PC-9 (cell line): ENCODE measurements around the gene BFSP1. TPM values are rescaled to one million over a fixed set of nuclear protein-coding genes. Genes with fewer than 3 reads are reported as not detected.

Source experiments
- BruUV-seq: library from RNA; stranded (reverse); fragments of 400-500 nt; replicated peaks from 2 replicates; lab custom pipeline; 2021; lab: Mats Ljungman, UMichigan
- CTCF ChIA-PET: fragments of 300-600 bp; sonication (Branson Sonifier 250); formaldehyde crosslinking; loops from one replicate; lab custom pipeline; 2022; ENCODE audit warnings: antibody characterized with exemption; lab: Charles Lee
- POLR2A ChIA-PET: fragments of 300-600 bp; sonication (Branson Sonifier 250); formaldehyde crosslinking; loops from one replicate; lab custom pipeline; 2022; ENCODE audit warnings: antibody characterized with exemption; ENCODE audit not compliant: unreplicated experiment; lab: Charles Lee
- DNase-seq, 2 experiments: peaks; one replicate each; pipeline versions ENCODE4 v3.0.0 to v3.0.0-alpha.2; 2015 to 2022; ENCODE audit warnings: mixed read lengths in 1 of 2
- H2AFZ ChIP-seq: fragments of 200-600 bp; sonication (generic); 2 replicates; pipeline ENCODE4 v1.8.1; 2017; ENCODE audit warnings: antibody characterized with exemption
- H3F3A ChIP-seq: fragments of 200-600 bp; sonication (generic); 2 replicates; pipeline ENCODE4 v1.8.1; 2017; ENCODE audit warnings: antibody characterized with exemption, mild to moderate bottlenecking, low read depth; ENCODE audit not compliant: insufficient read depth
- H3K27ac ChIP-seq: fragments of 200-600 bp; sonication (generic); 2 replicates; pipeline ENCODE4 v1.6.1; 2016; ENCODE audit warnings: mixed run types
- H3K27me3 ChIP-seq: fragments of 200-600 bp; sonication (generic); 2 replicates; pipeline ENCODE4 v1.6.1; 2016; ENCODE audit warnings: low read depth, mixed run types; ENCODE audit not compliant: insufficient read depth
- H3K36me3 ChIP-seq: fragments of 200-600 bp; sonication (generic); 2 replicates; pipeline ENCODE4 v1.6.1; 2016; ENCODE audit warnings: low read depth, mixed run types
- H3K4me1 ChIP-seq: fragments of 200-600 bp; sonication (generic); replicated peaks from 2 replicates; pipeline ENCODE4 v1.6.1; 2016; ENCODE audit warnings: mixed run types; ENCODE audit not compliant: insufficient read depth
- H3K4me2 ChIP-seq: fragments of 200-600 bp; sonication (generic); 2 replicates; pipeline ENCODE4 v1.6.1; 2017; ENCODE audit warnings: mixed run types
- H3K4me3 ChIP-seq: fragments of 200-600 bp; sonication (generic); 2 replicates; pipeline ENCODE4 v1.6.1; 2016; ENCODE audit warnings: mixed run types
- H3K79me2 ChIP-seq: fragments of 200-600 bp; sonication (generic); 2 replicates; pipeline ENCODE4 v1.6.1; 2017; ENCODE audit warnings: low read depth, mixed run types
- H3K9me2 ChIP-seq: fragments of 200-600 bp; sonication (generic); 2 replicates; pipeline ENCODE4 v1.8.1; 2017; ENCODE audit warnings: mild to moderate bottlenecking; ENCODE audit not compliant: insufficient read depth
- H3K9me3 ChIP-seq: fragments of 200-600 bp; sonication (generic); 2 replicates; pipeline ENCODE4 v1.8.1; 2016; ENCODE audit warnings: low read depth; ENCODE audit not compliant: insufficient read depth
- H4K20me1 ChIP-seq: fragments of 200-600 bp; sonication (generic); 2 replicates; pipeline ENCODE4 v1.8.1; 2017; ENCODE audit not compliant: insufficient read depth
- EZH2 ChIP-seq: fragments of 200-600 bp; sonication (generic); IDR thresholded peaks from 2 replicates; pipeline ENCODE4 v1.8.0; 2017; ENCODE audit warnings: antibody characterized with exemption, low read depth
- intact Hi-C: fragments of 100-400 bp; cut with micrococcal nuclease; formaldehyde crosslinking; loops from one replicate; pipeline ENCODE4 v1.10.0; 2022; ENCODE audit not compliant: unreplicated experiment
- total RNA-seq: library from RNA; stranded (reverse); gene quantifications from 2 replicates; pipeline ENCODE4 v1.2.3, GENCODE V29; 2021
- TF ChIP-seq, protein P1 (sequence below): fragments of 200-600 bp; sonication (generic); conservative IDR thresholded peaks from 2 replicates; pipeline ENCODE4 v1.6.1; 2017; ENCODE audit warnings: mixed run types, antibody characterized with exemption, mild to moderate bottlenecking, moderate library complexity

Gene BFSP1
- total RNA-seq, 1 experiment from 2014 or later: 13.8 TPM

GRCh38 chr20:17453592-17453991, 77.6 kb downstream of the BFSP1 start:
- no peaks in the 10 kb centered on the region for H3K9me2 ChIP-seq
- H3K79me2 ChIP-seq: no peaks in the 10 kb centered on the region
- H3K4me2 ChIP-seq: no peak overlapping the region
- no peak overlapping the region for H3K27ac ChIP-seq
- no peaks in the 10 kb centered on the region for H4K20me1 ChIP-seq
- BruUV-seq: no TSS peak
- no peak for TF ChIP-seq EZH2
- TF ChIP-seq, protein P1, sequence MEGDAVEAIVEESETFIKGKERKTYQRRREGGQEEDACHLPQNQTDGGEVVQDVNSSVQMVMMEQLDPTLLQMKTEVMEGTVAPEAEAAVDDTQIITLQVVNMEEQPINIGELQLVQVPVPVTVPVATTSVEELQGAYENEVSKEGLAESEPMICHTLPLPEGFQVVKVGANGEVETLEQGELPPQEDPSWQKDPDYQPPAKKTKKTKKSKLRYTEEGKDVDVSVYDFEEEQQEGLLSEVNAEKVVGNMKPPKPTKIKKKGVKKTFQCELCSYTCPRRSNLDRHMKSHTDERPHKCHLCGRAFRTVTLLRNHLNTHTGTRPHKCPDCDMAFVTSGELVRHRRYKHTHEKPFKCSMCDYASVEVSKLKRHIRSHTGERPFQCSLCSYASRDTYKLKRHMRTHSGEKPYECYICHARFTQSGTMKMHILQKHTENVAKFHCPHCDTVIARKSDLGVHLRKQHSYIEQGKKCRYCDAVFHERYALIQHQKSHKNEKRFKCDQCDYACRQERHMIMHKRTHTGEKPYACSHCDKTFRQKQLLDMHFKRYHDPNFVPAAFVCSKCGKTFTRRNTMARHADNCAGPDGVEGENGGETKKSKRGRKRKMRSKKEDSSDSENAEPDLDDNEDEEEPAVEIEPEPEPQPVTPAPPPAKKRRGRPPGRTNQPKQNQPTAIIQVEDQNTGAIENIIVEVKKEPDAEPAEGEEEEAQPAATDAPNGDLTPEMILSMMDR: no peak
- POLR2A ChIA-PET: no interaction called here
- intact Hi-C loops: no loop called here
- no peaks in the 10 kb centered on the region for H3K4me1 ChIP-seq
- CTCF ChIA-PET: no interaction called here
- peaks cover 80% of the 10 kb centered on the region for H3K27me3 ChIP-seq
- no peaks in the 10 kb centered on the region for H3K36me3 ChIP-seq
- no peaks in the 10 kb centered on the region for H3K9me3 ChIP-seq
- no peaks in the 10 kb centered on the region for H3F3A ChIP-seq
- no peak overlapping the region for H2AFZ ChIP-seq
- DNase-seq: no peak
- H3K4me3 ChIP-seq: no peak overlapping the region

- intact Hi-C loops: no loop called here
- no peaks in the 10 kb centered on the region for H3K79me2 ChIP-seq
- BruUV-seq: no TSS peak
- H3K4me1 ChIP-seq: no peaks in the 10 kb centered on the region
- H3K27me3 ChIP-seq: peaks cover 69% of the 10 kb centered on the region
- H2AFZ ChIP-seq: no peak overlapping the region
- no peaks in the 10 kb centered on the region for H4K20me1 ChIP-seq
- H3F3A ChIP-seq: no peaks in the 10 kb centered on the region
- no peaks in the 10 kb centered on the region for H3K9me3 ChIP-seq
- POLR2A ChIA-PET: interaction anchor here (0.6 kb wide), 1 partner anchor 858 kb away, joined by 12 read pairs; no protein-coding TSS in a partner anchor
- H3K9me2 ChIP-seq: no peaks in the 10 kb centered on the region
- CTCF ChIA-PET: no interaction called here
- H3K4me3 ChIP-seq: no peak overlapping the region
- H3K27ac ChIP-seq: no peak overlapping the region
- DNase-seq: no peak
- no peak for TF ChIP-seq EZH2
- TF ChIP-seq, protein P1: no peak
- H3K36me3 ChIP-seq: no peaks in the 10 kb centered on the region
- no peak overlapping the region for H3K4me2 ChIP-seq
Measured at GRCh38 chr20:17452441-17452840, 78.7 kb downstream of the BFSP1 start.

DNA sequence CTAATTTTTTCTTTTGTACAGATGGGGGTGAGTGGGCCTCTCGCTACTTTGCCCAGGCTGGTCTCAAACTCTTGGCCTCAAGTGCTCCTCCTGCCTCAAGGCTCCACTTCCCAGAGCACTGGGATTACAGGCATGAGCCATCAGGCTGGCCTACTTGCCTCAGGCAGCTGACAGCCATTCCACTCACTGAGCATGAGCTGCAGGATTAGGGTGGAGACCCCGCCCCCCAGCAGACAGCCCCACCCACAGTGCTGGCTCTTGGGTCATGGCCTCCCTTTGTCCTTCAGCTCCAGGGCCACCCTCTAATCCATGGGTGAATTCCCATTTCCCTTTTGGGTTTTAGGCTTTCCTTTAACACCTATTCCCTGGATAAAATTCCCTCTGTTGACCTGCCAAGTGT, 82.1 kb downstream of the BFSP1 start:
- Histone ChIP-seq H3K9me2 (no peaks in the 10 kb centered on the region), H3K36me3 (no peaks in the 10 kb centered on the region), H2AFZ (no peak overlapping the region), H3K4me2 (no peak overlapping the region), H3K27me3 (peaks cover 64% of the 10 kb centered on the region), H3K4me1 (no peaks in the 10 kb centered on the region), H3K79me2 (no peaks in the 10 kb centered on the region), H3K9me3 (no peaks in the 10 kb centered on the region), H3F3A (no peaks in the 10 kb centered on the region), H3K27ac (no peak overlapping the region), H3K4me3 (no peak overlapping the region), H4K20me1 (no peaks in the 10 kb centered on the region)
- CTCF ChIA-PET: no interaction called here
- intact Hi-C loops: no loop called here
- POLR2A ChIA-PET: no interaction called here
- DNase-seq: no peak
- no peak for TF ChIP-seq EZH2
- TF ChIP-seq, protein P1: no peak
- BruUV-seq: no TSS peak
